Progenitor cell of endocrine pancreas (in vitro differentiated cells): ENCODE data around the gene OR2F2. TPM values are rescaled to one million over a fixed set of nuclear protein-coding genes. Genes with fewer than 3 reads are reported as not detected.

Experiments
- DNase-seq: peaks from one replicate; pipeline ENCODE4 v3.0.0; 2021; ENCODE audit warnings: low spot score; ENCODE audit not compliant: unreplicated experiment
- H3K27ac Mint-ChIP-seq: 2 replicates; pipeline ENCODE4 v1.8.0; 2021; ENCODE audit warnings: mild to moderate bottlenecking, moderate library complexity, mixed read lengths
- H3K27me3 Mint-ChIP-seq: 2 replicates; pipeline ENCODE4 v1.8.0; 2021; ENCODE audit warnings: mixed read lengths
- H3K36me3 Mint-ChIP-seq: 2 replicates; pipeline ENCODE4 v1.8.0; 2022; ENCODE audit warnings: mixed read lengths; ENCODE audit not compliant: insufficient read depth
- H3K4me1 Mint-ChIP-seq: 2 replicates; pipeline ENCODE4 v1.8.0; 2021; ENCODE audit warnings: low read depth, mixed read lengths
- H3K4me3 Mint-ChIP-seq: 2 replicates; pipeline ENCODE4 v1.8.0; 2021; ENCODE audit warnings: low read depth, mild to moderate bottlenecking, moderate library complexity, mixed read lengths
- H3K9me3 Mint-ChIP-seq: 2 replicates; pipeline ENCODE4 v1.8.0; 2021; ENCODE audit warnings: low read depth, mixed read lengths
- total RNA-seq: library from RNA; stranded (reverse); gene quantifications from 2 replicates; pipeline ENCODE4 v1.2.1, GENCODE V29; 2021
- TF ChIP-seq, protein P1 (sequence below): fragments of 200-600 bp; sonication (generic); IDR thresholded peaks from one replicate; pipeline ENCODE4 v1.5.0; 2021; ENCODE audit warnings: antibody characterized with exemption, mild to moderate bottlenecking; ENCODE audit not compliant: unreplicated experiment

The OR2F2 gene
- total RNA-seq, 1 donor from 2014 or later, result not detected

DNA sequence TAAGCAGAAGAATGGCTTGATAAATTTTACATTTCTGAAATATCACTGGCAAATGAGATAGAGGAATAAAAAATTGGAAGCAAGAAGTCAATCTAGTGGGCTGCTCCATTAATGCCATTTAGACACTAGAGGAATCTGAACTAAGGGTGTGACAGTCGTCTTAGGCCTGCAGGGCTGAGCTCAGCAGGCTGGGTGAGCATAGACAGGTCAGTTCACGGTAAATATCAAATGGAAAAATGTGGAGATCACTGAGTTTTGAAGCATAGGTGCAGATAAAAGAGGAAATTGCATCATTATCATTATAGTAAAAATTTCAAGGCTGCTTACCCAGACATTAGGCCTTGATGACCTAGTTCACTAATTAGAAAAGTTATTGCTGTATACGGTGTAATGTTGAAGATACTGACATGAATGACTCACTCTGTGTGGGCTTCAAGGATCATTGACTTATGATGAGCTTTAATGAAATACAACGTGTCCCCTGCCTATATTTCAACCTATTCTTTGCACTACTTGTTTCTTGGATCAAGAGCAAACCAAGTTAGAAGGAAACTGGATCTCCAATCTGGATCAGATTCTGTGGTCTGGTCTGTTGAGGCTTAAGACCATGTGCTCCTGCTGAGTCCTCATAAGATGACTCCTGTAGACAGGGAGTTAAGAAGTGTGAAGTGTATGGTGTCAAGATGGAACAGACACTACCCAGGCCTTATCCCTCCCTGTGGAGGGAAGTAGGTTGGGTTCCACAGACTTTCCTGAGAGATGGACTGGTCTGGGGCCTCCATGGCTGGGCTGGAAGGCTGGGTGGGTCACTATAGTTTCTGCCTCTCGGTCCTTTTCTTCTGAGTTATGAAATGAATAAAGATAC, 3.6 kb downstream of the OR2F2 start:
- Mint-ChIP-seq H3K27me3 (no peaks in the 10 kb centered on the region), H3K27ac (no peak overlapping the region), H3K4me1 (no peaks in the 10 kb centered on the region), H3K4me3 (no peak overlapping the region), H3K36me3 (no peaks in the 10 kb centered on the region), H3K9me3 (no peaks in the 10 kb centered on the region)
- TF ChIP-seq, protein P1, sequence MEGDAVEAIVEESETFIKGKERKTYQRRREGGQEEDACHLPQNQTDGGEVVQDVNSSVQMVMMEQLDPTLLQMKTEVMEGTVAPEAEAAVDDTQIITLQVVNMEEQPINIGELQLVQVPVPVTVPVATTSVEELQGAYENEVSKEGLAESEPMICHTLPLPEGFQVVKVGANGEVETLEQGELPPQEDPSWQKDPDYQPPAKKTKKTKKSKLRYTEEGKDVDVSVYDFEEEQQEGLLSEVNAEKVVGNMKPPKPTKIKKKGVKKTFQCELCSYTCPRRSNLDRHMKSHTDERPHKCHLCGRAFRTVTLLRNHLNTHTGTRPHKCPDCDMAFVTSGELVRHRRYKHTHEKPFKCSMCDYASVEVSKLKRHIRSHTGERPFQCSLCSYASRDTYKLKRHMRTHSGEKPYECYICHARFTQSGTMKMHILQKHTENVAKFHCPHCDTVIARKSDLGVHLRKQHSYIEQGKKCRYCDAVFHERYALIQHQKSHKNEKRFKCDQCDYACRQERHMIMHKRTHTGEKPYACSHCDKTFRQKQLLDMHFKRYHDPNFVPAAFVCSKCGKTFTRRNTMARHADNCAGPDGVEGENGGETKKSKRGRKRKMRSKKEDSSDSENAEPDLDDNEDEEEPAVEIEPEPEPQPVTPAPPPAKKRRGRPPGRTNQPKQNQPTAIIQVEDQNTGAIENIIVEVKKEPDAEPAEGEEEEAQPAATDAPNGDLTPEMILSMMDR, result no peak
- no peak for DNase-seq

GRCh38 chr7:143945423-143945822, 10.4 kb downstream of the OR2F2 start:
- DNase-seq, result no peak
- TF ChIP-seq, protein P1, result no peak
- Mint-ChIP-seq H3K4me3 (no peak overlapping the region), H3K27ac (no peak overlapping the region), H3K4me1 (no peaks in the 10 kb centered on the region), H3K36me3 (no peaks in the 10 kb centered on the region), H3K27me3 (no peaks in the 10 kb centered on the region), H3K9me3 (peaks cover 11% of the 10 kb centered on the region)

- no peak for DNase-seq
- no peak overlapping the region for H3K4me3 Mint-ChIP-seq
- TF ChIP-seq, protein P1, result no peak
- no peaks in the 10 kb centered on the region for H3K36me3 Mint-ChIP-seq
- peaks cover 11% of the 10 kb centered on the region for H3K9me3 Mint-ChIP-seq
- no peaks in the 10 kb centered on the region for H3K4me1 Mint-ChIP-seq
- H3K27ac Mint-ChIP-seq, result no peak overlapping the region
- no peaks in the 10 kb centered on the region for H3K27me3 Mint-ChIP-seq
Measured at GRCh38 chr7:143947111-143947510, 12.1 kb downstream of the OR2F2 start.

DNA sequence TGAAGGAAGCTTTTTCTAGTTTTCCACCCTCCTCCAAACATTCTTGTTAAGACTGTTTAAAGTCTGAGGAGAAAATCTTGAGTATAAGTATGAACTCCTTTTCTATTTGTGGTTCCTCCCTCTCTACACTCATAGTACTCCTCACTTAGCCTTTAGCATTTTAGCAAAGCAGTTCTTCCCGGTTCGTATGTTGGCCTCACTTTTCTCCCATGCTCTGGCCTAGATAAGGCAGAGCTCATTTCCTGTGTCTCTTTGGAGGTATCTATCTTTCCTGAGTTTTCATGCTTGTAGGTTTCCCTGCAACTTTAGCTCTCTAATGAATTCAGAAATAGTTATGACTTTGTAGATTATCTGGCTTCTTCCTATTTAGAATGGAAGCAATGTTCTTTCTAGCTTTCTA, 13.7 kb downstream of the OR2F2 start:
- H3K4me1 Mint-ChIP-seq, result no peaks in the 10 kb centered on the region
- H3K36me3 Mint-ChIP-seq, result no peaks in the 10 kb centered on the region
- no peak overlapping the region for H3K27ac Mint-ChIP-seq

GRCh38 chr7:143953421-143953820, 18.4 kb downstream of the OR2F2 start:
- Mint-ChIP-seq H3K36me3 (no peaks in the 10 kb centered on the region), H3K4me1 (no peaks in the 10 kb centered on the region), H3K27ac (no peak overlapping the region), H3K4me3 (no peak overlapping the region), H3K9me3 (no peaks in the 10 kb centered on the region), H3K27me3 (no peaks in the 10 kb centered on the region)
- TF ChIP-seq, protein P1, result no peak
- DNase-seq, result no peak

More for the DNA sequence above, 13.7 kb downstream of the OR2F2 start:
- DNase-seq, result no peak
- TF ChIP-seq, protein P1, result no peak
- Mint-ChIP-seq H3K27me3 (no peaks in the 10 kb centered on the region), H3K4me3 (no peak overlapping the region), H3K9me3 (peaks cover 11% of the 10 kb centered on the region)
